ENCODE data around the gene ACTN4. TPM values are rescaled to one million over a fixed set of nuclear protein-coding genes. Genes with fewer than 3 reads are reported as not detected.
A peak's percentile ranks its signal among the peaks of the same experiment; 100 is the strongest.

The ACTN4 gene
- total RNA-seq, 1 donor from 2014 or later = 921 TPM

GRCh38 chr19:38683393-38684077, 36.1 kb downstream of the ACTN4 start:
- no peak for TF ChIP-seq CTCF (IDR thresholded peaks at IDR 0.05)
- H3K9me3 Mint-ChIP-seq (ENCODE audit: low read depth) = peaks cover 2% of the 10 kb centered on the region
- H3K4me3 Mint-ChIP-seq (ENCODE audit: unreplicated experiment) = no peak overlapping the region
- no peak for DNase-seq (ENCODE audit: low spot score)
- no peaks in the 10 kb centered on the region for H3K27me3 Mint-ChIP-seq (ENCODE audit: low read depth)
- peaks cover 91% of the 10 kb centered on the region for H3K4me1 Mint-ChIP-seq (ENCODE audit: low read depth)
- H3K27ac Mint-ChIP-seq (ENCODE audit: unreplicated experiment) = peak overlapping the region; percentile 99
- H3K36me3 Mint-ChIP-seq (ENCODE audit: low read depth) = peaks cover 26% of the 10 kb centered on the region

- peak; percentile 18 for TF ChIP-seq CTCF (IDR thresholded peaks at IDR 0.05)
- H3K27ac Mint-ChIP-seq (ENCODE audit: unreplicated experiment) = peak overlapping the region; percentile 99
- peaks cover 2% of the 10 kb centered on the region for H3K9me3 Mint-ChIP-seq (ENCODE audit: low read depth)
- H3K4me3 Mint-ChIP-seq (ENCODE audit: unreplicated experiment) = peak overlapping the region; percentile 31
- peaks cover 23% of the 10 kb centered on the region for H3K36me3 Mint-ChIP-seq (ENCODE audit: low read depth)
- DNase-seq (ENCODE audit: low spot score) = no peak
- H3K27me3 Mint-ChIP-seq (ENCODE audit: low read depth) = no peaks in the 10 kb centered on the region
- peaks cover 91% of the 10 kb centered on the region for H3K4me1 Mint-ChIP-seq (ENCODE audit: low read depth)
Observed at GRCh38 chr19:38684078-38684861, 36.8 kb downstream of the ACTN4 start.

GRCh38 chr19:38684862-38685665, 37.6 kb downstream of the ACTN4 start:
- H3K27me3 Mint-ChIP-seq (ENCODE audit: low read depth) = no peaks in the 10 kb centered on the region
- H3K27ac Mint-ChIP-seq (ENCODE audit: unreplicated experiment) = peak overlapping the region; percentile 99
- peaks cover 23% of the 10 kb centered on the region for H3K36me3 Mint-ChIP-seq (ENCODE audit: low read depth)
- H3K4me3 Mint-ChIP-seq (ENCODE audit: unreplicated experiment) = peak overlapping the region; percentile 28
- H3K4me1 Mint-ChIP-seq (ENCODE audit: low read depth) = peaks cover 91% of the 10 kb centered on the region
- peaks cover 2% of the 10 kb centered on the region for H3K9me3 Mint-ChIP-seq (ENCODE audit: low read depth)
- no peak for DNase-seq (ENCODE audit: low spot score)
- TF ChIP-seq CTCF (IDR thresholded peaks at IDR 0.05) = no peak

- peak overlapping the region; percentile 12 for H3K4me3 Mint-ChIP-seq (ENCODE audit: unreplicated experiment)
- peak overlapping the region; percentile 99 for H3K27ac Mint-ChIP-seq (ENCODE audit: unreplicated experiment)
- peaks cover 2% of the 10 kb centered on the region for H3K9me3 Mint-ChIP-seq (ENCODE audit: low read depth)
- no peaks in the 10 kb centered on the region for H3K27me3 Mint-ChIP-seq (ENCODE audit: low read depth)
- DNase-seq (ENCODE audit: low spot score) = no peak
- peaks cover 25% of the 10 kb centered on the region for H3K36me3 Mint-ChIP-seq (ENCODE audit: low read depth)
- H3K4me1 Mint-ChIP-seq (ENCODE audit: low read depth) = peaks cover 90% of the 10 kb centered on the region
- TF ChIP-seq CTCF (IDR thresholded peaks at IDR 0.05) = peak; percentile 78
Observed at GRCh38 chr19:38685666-38686529, 38.4 kb downstream of the ACTN4 start.
